Panc1 (cell line): Measurements from ENCODE around the gene INF2. TPM values are rescaled to one million over a fixed set of nuclear protein-coding genes. Genes with fewer than 3 reads are reported as not detected.

ENCODE experiments used
- ATAC-seq: fragments of 200-7000 bp; cut with Tn5 transposase; 2 replicates; pipeline ENCODE4 v1.9.1; 2020; ENCODE audit warnings: mild to moderate bottlenecking, moderate library complexity
- BruUV-seq: library from RNA; stranded (reverse); fragments of 400-500 nt; replicated peaks from 2 replicates; lab custom pipeline; 2021; lab: Mats Ljungman, UMichigan
- CTCF ChIA-PET: fragments of 300-600 bp; sonication (Branson Sonifier 250); formaldehyde crosslinking; loops from one replicate; lab custom pipeline; 2022; ENCODE audit warnings: antibody characterized with exemption; lab: Charles Lee
- POLR2A ChIA-PET: fragments of 300-600 bp; sonication (Branson Sonifier 250); formaldehyde crosslinking; loops from one replicate; lab custom pipeline; 2022; ENCODE audit warnings: antibody characterized with exemption; lab: Charles Lee
- DNase-seq: peaks from one replicate; pipeline ENCODE4 v3.0.0-alpha.2; 2010; ENCODE audit warnings: low read depth, low spot score
- H3K27ac ChIP-seq: 2 replicates; pipeline ENCODE4 v1.5.1; 2011; ENCODE audit warnings: mild to moderate bottlenecking, low read length, inconsistent platforms
- H3K27me3 ChIP-seq: fragments of 200-500 bp; sonication (Bioruptor generic); 2 replicates; pipeline ENCODE4 v1.6.0; 2014; ENCODE audit warnings: low read length, inconsistent platforms; ENCODE audit not compliant: control insufficient read depth, insufficient read depth
- H3K36me3 ChIP-seq: fragments of 200-500 bp; sonication (Bioruptor generic); 2 replicates; pipeline ENCODE4 v1.5.1; 2014; ENCODE audit warnings: inconsistent platforms, mild to moderate bottlenecking, low read length, moderate library complexity; ENCODE audit not compliant: control insufficient read depth, insufficient read depth
- H3K4me1 ChIP-seq: 2 replicates; pipeline ENCODE4 v1.5.1; 2011; ENCODE audit warnings: inconsistent platforms, mild to moderate bottlenecking, low read length, moderate library complexity; ENCODE audit not compliant: control insufficient read depth, insufficient read depth
- H3K4me3 ChIP-seq, 2 experiments: 2 replicates each; pipeline ENCODE4 v1.5.1; 2011 to 2012; ENCODE audit warnings: low read depth in 2 of 2, low read length in 2 of 2, mild to moderate bottlenecking in 2 of 2, inconsistent platforms in 1 of 2, moderate library complexity in 1 of 2
- H3K9me3 ChIP-seq: fragments of 200-500 bp; sonication (Bioruptor generic); 2 replicates; pipeline ENCODE4 v1.5.1; 2014; ENCODE audit warnings: low read depth, mild to moderate bottlenecking, inconsistent platforms, low read length, moderate library complexity; ENCODE audit not compliant: control insufficient read depth, insufficient read depth
- CTCF ChIP-seq: fragments of 450-650 bp; IDR thresholded peaks from 2 replicates; pipeline ENCODE4 v1.5.1; 2017; ENCODE audit warnings: mild to moderate bottlenecking
- POLR2AphosphoS5 ChIP-seq: IDR thresholded peaks from 2 replicates; pipeline ENCODE4 v1.6.1; 2012; ENCODE audit warnings: mild to moderate bottlenecking, low read depth, low read length, moderate library complexity
- REST ChIP-seq, 2 experiments: IDR thresholded peaks; 2 replicates each; pipeline ENCODE4 v1.6.1; 2011 to 2012; ENCODE audit warnings: low read depth in 2 of 2, control low read depth in 1 of 2, low read length in 1 of 2, mild to moderate bottlenecking in 1 of 2, moderate library complexity in 1 of 2; ENCODE audit not compliant: insufficient read depth in 1 of 2
- SIN3A ChIP-seq: IDR thresholded peaks from 2 replicates; pipeline ENCODE4 v1.6.1; 2012; ENCODE audit warnings: low read depth, mild to moderate bottlenecking, low read length, moderate library complexity, borderline replicate concordance; ENCODE audit not compliant: insufficient read depth
- TCF7L2 ChIP-seq: IDR thresholded peaks from 2 replicates; pipeline ENCODE4 v1.6.1; 2011; ENCODE audit warnings: mild to moderate bottlenecking, low read depth, low read length, inconsistent platforms
- in situ Hi-C: cut with HindIII; loops from 2 replicates; pipeline ENCODE4 v1.10.0; 2016; ENCODE audit warnings: low sequenced_read_pairs, low pct_unique_long_range_greater_than_20kb
- intact Hi-C: fragments of 100-400 bp; cut with micrococcal nuclease; formaldehyde crosslinking; loops from one replicate; pipeline ENCODE4 v1.10.0; 2022; ENCODE audit not compliant: unreplicated experiment
- total RNA-seq: library from RNA; stranded (reverse); gene quantifications from one replicate; pipeline ENCODE4 v1.2.1, GENCODE V29; 2021; ENCODE audit not compliant: unreplicated experiment

Gene INF2
- total RNA-seq, 1 experiment from 2014 or later: 195 TPM

- H3K9me3 ChIP-seq: no peaks in the 10 kb centered on the region
- no TSS peak for BruUV-seq
- no peak for DNase-seq
- peak overlapping the region; percentile 88 for H3K27ac ChIP-seq
- peak; percentile 47 for ATAC-seq
- ChIA-PET POLR2A (interaction anchor here (0.6 to 0.8 kb wide), 3 partner anchors 11 to 1514 kb away, joined by 3 to 5 read pairs (median 3); no protein-coding TSS in a partner anchor), CTCF (interaction anchor here (0.6 kb wide), 1 partner anchor 573 kb away, joined by 5 read pairs; no protein-coding TSS in a partner anchor)
- no peaks in the 10 kb centered on the region for H3K27me3 ChIP-seq
- in situ Hi-C loops (no loop called here), intact Hi-C loops (no loop called here)
- peak overlapping the region in 1 of 2 experiments; percentile 26; a peak in 1 of 4 replicates for H3K4me3 ChIP-seq
- H3K36me3 ChIP-seq: peaks cover 4% of the 10 kb centered on the region; the same call in 1 of the 2 replicates
- peaks cover 78% of the 10 kb centered on the region for H3K4me1 ChIP-seq
- TF ChIP-seq POLR2AphosphoS5 (no peak; the same call in 1 of the 2 replicates), SIN3A (no peak), TCF7L2 (no peak)
Measured at GRCh38 chr14:104694991-104695659, 5.7 kb downstream of the INF2 start.

GRCh38 chr14:104695660-104696000 lies 6.2 kb downstream of the INF2 start:
- Histone ChIP-seq H3K36me3 (no peaks in the 10 kb centered on the region), H3K27ac (peak overlapping the region; percentile 88), H3K27me3 (no peaks in the 10 kb centered on the region), H3K4me1 (peaks cover 83% of the 10 kb centered on the region), H3K4me3 (no peak overlapping the region), H3K9me3 (no peaks in the 10 kb centered on the region)
- POLR2A ChIA-PET: no interaction called here
- BruUV-seq: no TSS peak
- CTCF ChIA-PET: interaction anchor here (0.6 kb wide), 1 partner anchor 574 kb away, joined by 5 read pairs; no protein-coding TSS in a partner anchor
- TF ChIP-seq SIN3A: no peak
- TF ChIP-seq POLR2AphosphoS5: no peak
- no peak for TF ChIP-seq CTCF
- no peak for TF ChIP-seq REST (IDR thresholded peaks at IDR 0.05; ENCODE audit: insufficient read depth in 1 of 2, low read depth in 2 of 2, low read length in 1 of 2)
- no peak for TF ChIP-seq TCF7L2
- intact Hi-C loops (no loop called here), in situ Hi-C loops (no loop called here)
- DNase-seq (no peak), ATAC-seq (no peak)
